Measurements from ENCODE around the gene INSR. TPM values are rescaled to one million over a fixed set of nuclear protein-coding genes. Genes with fewer than 3 reads are reported as not detected.

INSR gene
- total RNA-seq, 1 experiment from 2014 or later = 35.9 TPM

- TF ChIP-seq, protein P1, sequence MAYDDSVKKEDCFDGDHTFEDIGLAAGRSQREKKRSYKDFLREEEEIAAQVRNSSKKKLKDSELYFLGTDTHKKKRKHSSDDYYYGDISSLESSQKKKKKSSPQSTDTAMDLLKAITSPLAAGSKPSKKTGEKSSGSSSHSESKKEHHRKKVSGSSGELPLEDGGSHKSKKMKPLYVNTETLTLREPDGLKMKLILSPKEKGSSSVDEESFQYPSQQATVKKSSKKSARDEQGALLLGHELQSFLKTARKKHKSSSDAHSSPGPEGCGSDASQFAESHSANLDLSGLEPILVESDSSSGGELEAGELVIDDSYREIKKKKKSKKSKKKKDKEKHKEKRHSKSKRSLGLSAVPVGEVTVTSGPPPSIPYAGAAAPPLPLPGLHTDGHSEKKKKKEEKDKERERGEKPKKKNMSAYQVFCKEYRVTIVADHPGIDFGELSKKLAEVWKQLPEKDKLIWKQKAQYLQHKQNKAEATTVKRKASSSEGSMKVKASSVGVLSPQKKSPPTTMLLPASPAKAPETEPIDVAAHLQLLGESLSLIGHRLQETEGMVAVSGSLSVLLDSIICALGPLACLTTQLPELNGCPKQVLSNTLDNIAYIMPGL (CRISPR knock-in tag; IDR thresholded peaks at IDR 0.05) = peak; percentile 57; the same call in 1 of the 2 replicates
- TF ChIP-seq NFYB (CRISPR knock-in tag; conservative IDR thresholded peaks at IDR 0.05; ENCODE audit: low read depth) (peak; percentile 1; the same call in 1 of the 2 replicates), ZNF532 (CRISPR knock-in tag; IDR thresholded peaks at IDR 0.05; ENCODE audit: borderline replicate concordance) (no peak), FOXP4 (CRISPR knock-in tag; IDR thresholded peaks at IDR 0.05) (0 out of 2 replicates have a peak, but pooled peaks have one; percentile 34), TEAD1 (CRISPR knock-in tag; IDR thresholded peaks at IDR 0.05) (peak; percentile 36; the same call in 1 of the 2 replicates), RELA (CRISPR knock-in tag; IDR thresholded peaks at IDR 0.05; ENCODE audit: borderline replicate concordance) (no peak), TP53 (CRISPR knock-in tag; IDR thresholded peaks at IDR 0.05) (0 out of 2 replicates have a peak, but pooled peaks have one; percentile 58), ZMAT4 (CRISPR knock-in tag; IDR thresholded peaks at IDR 0.05) (no peak), EMX1 (CRISPR knock-in tag; IDR thresholded peaks at IDR 0.05) (no peak), OVOL2 (CRISPR knock-in tag; IDR thresholded peaks at IDR 0.05; ENCODE audit: borderline replicate concordance) (no peak), ETV6 (CRISPR knock-in tag; IDR thresholded peaks at IDR 0.05) (peak; percentile 29; the same call in 1 of the 2 replicates), ZBTB21 (CRISPR knock-in tag; IDR thresholded peaks at IDR 0.05; ENCODE audit: borderline replicate concordance) (no peak), ESRRA (CRISPR knock-in tag; IDR thresholded peaks at IDR 0.05; ENCODE audit: borderline replicate concordance) (no peak), NR2C2 (CRISPR knock-in tag; IDR thresholded peaks at IDR 0.05) (no peak), SP1 (CRISPR knock-in tag; conservative IDR thresholded peaks at IDR 0.05) (peak; percentile 83), MXD4 (CRISPR knock-in tag; IDR thresholded peaks at IDR 0.05; ENCODE audit: borderline replicate concordance) (no peak), TEAD4 (CRISPR knock-in tag; IDR thresholded peaks at IDR 0.05) (no peak; the same call in 1 of the 2 replicates)
- TF ChIP-seq, protein P2, sequence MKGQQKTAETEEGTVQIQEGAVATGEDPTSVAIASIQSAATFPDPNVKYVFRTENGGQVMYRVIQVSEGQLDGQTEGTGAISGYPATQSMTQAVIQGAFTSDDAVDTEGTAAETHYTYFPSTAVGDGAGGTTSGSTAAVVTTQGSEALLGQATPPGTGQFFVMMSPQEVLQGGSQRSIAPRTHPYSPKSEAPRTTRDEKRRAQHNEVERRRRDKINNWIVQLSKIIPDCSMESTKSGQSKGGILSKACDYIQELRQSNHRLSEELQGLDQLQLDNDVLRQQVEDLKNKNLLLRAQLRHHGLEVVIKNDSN (CRISPR knock-in tag; IDR thresholded peaks at IDR 0.05) = 0 out of 2 replicates have a peak, but pooled peaks have one; percentile 8
- TF ChIP-seq, protein P3, sequence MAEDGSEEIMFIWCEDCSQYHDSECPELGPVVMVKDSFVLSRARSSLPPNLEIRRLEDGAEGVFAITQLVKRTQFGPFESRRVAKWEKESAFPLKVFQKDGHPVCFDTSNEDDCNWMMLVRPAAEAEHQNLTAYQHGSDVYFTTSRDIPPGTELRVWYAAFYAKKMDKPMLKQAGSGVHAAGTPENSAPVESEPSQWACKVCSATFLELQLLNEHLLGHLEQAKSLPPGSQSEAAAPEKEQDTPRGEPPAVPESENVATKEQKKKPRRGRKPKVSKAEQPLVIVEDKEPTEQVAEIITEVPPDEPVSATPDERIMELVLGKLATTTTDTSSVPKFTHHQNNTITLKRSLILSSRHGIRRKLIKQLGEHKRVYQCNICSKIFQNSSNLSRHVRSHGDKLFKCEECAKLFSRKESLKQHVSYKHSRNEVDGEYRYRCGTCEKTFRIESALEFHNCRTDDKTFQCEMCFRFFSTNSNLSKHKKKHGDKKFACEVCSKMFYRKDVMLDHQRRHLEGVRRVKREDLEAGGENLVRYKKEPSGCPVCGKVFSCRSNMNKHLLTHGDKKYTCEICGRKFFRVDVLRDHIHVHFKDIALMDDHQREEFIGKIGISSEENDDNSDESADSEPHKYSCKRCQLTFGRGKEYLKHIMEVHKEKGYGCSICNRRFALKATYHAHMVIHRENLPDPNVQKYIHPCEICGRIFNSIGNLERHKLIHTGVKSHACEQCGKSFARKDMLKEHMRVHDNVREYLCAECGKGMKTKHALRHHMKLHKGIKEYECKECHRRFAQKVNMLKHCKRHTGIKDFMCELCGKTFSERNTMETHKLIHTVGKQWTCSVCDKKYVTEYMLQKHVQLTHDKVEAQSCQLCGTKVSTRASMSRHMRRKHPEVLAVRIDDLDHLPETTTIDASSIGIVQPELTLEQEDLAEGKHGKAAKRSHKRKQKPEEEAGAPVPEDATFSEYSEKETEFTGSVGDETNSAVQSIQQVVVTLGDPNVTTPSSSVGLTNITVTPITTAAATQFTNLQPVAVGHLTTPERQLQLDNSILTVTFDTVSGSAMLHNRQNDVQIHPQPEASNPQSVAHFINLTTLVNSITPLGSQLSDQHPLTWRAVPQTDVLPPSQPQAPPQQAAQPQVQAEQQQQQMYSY (CRISPR knock-in tag; IDR thresholded peaks at IDR 0.05) = peak; percentile 98
- TF ChIP-seq, protein P4, sequence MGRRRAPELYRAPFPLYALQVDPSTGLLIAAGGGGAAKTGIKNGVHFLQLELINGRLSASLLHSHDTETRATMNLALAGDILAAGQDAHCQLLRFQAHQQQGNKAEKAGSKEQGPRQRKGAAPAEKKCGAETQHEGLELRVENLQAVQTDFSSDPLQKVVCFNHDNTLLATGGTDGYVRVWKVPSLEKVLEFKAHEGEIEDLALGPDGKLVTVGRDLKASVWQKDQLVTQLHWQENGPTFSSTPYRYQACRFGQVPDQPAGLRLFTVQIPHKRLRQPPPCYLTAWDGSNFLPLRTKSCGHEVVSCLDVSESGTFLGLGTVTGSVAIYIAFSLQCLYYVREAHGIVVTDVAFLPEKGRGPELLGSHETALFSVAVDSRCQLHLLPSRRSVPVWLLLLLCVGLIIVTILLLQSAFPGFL (CRISPR knock-in tag; IDR thresholded peaks at IDR 0.05; ENCODE audit: borderline replicate concordance) = no peak
- TF ChIP-seq, protein P5, sequence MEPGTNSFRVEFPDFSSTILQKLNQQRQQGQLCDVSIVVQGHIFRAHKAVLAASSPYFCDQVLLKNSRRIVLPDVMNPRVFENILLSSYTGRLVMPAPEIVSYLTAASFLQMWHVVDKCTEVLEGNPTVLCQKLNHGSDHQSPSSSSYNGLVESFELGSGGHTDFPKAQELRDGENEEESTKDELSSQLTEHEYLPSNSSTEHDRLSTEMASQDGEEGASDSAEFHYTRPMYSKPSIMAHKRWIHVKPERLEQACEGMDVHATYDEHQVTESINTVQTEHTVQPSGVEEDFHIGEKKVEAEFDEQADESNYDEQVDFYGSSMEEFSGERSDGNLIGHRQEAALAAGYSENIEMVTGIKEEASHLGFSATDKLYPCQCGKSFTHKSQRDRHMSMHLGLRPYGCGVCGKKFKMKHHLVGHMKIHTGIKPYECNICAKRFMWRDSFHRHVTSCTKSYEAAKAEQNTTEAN (CRISPR knock-in tag; IDR thresholded peaks at IDR 0.05) = peak; percentile 99
Measured at GRCh38 chr19:7197760-7198696, 96.2 kb downstream of the INSR start (continued).

Measured in WTC11 (cell line).